Neuronal stem cell (in vitro differentiated cells): ENCODE measurements around the gene TRPM7.

Experiments used
- DNase-seq: peaks from one replicate; pipeline ENCODE4 v3.0.0-alpha.2; 2013; ENCODE audit warnings: low spot score
- H2AFZ ChIP-seq: one replicate; pipeline ENCODE4 v1.6.1; 2013; ENCODE audit warnings: mild to moderate bottlenecking, low read length, inconsistent platforms
- H2AK5ac ChIP-seq: 2 replicates; pipeline ENCODE4 v1.6.1; 2013; ENCODE audit warnings: low read depth, mild to moderate bottlenecking, inconsistent platforms, low read length, moderate library complexity, mixed read lengths
- H2BK120ac ChIP-seq: 2 replicates; pipeline ENCODE4 v1.6.1; 2013; ENCODE audit warnings: low read depth, mild to moderate bottlenecking, inconsistent platforms, low read length, moderate library complexity, mixed read lengths
- H2BK12ac ChIP-seq: one replicate; pipeline ENCODE4 v1.6.1; 2013; ENCODE audit warnings: low read length, inconsistent platforms
- H2BK15ac ChIP-seq: 2 replicates; pipeline ENCODE4 v1.6.1; 2013; ENCODE audit warnings: mild to moderate bottlenecking, low read length, inconsistent platforms, mixed read lengths
- H2BK5ac ChIP-seq: one replicate; pipeline ENCODE4 v1.6.1; 2013; ENCODE audit warnings: inconsistent platforms, mild to moderate bottlenecking, low read length, moderate library complexity
- H3K14ac ChIP-seq: one replicate; pipeline ENCODE4 v1.6.1; 2013; ENCODE audit warnings: low read length, inconsistent platforms
- H3K18ac ChIP-seq: 2 replicates; pipeline ENCODE4 v1.6.1; 2013; ENCODE audit warnings: low read length, inconsistent platforms
- H3K23ac ChIP-seq: 2 replicates; pipeline ENCODE4 v1.6.1; 2013; ENCODE audit warnings: low read depth, mild to moderate bottlenecking, mixed read lengths, low read length, inconsistent platforms; ENCODE audit not compliant: poor library complexity
- H3K27ac ChIP-seq: replicated peaks from 3 replicates; pipeline ENCODE4 v1.5.1; 2013; ENCODE audit warnings: low read length, inconsistent platforms
- H3K27me3 ChIP-seq, 3 experiments: 2 replicates each; pipeline ENCODE4 v1.6.1; 2013; ENCODE audit warnings: low read length in 3 of 3, mild to moderate bottlenecking in 2 of 3, inconsistent platforms in 1 of 3, low read depth in 1 of 3, mixed read lengths in 1 of 3, moderate library complexity in 1 of 3; ENCODE audit not compliant: control insufficient read depth in 3 of 3, insufficient read depth in 3 of 3
- H3K36me3 ChIP-seq, 2 donors: replicated peaks in 1 of 2; 2 replicates each; pipeline ENCODE4 v1.6.1; 2013; ENCODE audit warnings: low read length in 2 of 2; ENCODE audit not compliant: control insufficient read depth in 2 of 2, insufficient read depth in 2 of 2
- H3K4ac ChIP-seq: 2 replicates; pipeline ENCODE4 v1.6.1; 2013; ENCODE audit warnings: inconsistent platforms, mild to moderate bottlenecking, low read length, moderate library complexity
- H3K4me1 ChIP-seq, 2 donors: 1 replicate in 1 of 2; 2 replicates in 1 of 2; pipeline ENCODE4 v1.6.1; 2013; ENCODE audit warnings: low read length in 2 of 2, low read depth in 1 of 2; ENCODE audit not compliant: control insufficient read depth in 2 of 2, insufficient read depth in 1 of 2
- H3K4me2 ChIP-seq: one replicate; pipeline ENCODE4 v1.6.1; 2013; ENCODE audit warnings: mild to moderate bottlenecking, low read length, inconsistent platforms; ENCODE audit not compliant: insufficient read depth, poor library complexity, severe bottlenecking
- H3K4me3 ChIP-seq, 2 donors: 2 replicates each; pipeline ENCODE4 v1.5.1; 2013; ENCODE audit warnings: low read length in 2 of 2, mild to moderate bottlenecking in 2 of 2, inconsistent platforms in 1 of 2, moderate library complexity in 1 of 2
- H3K79me1 ChIP-seq: one replicate; pipeline ENCODE4 v1.6.1; 2013; ENCODE audit warnings: low read depth, mild to moderate bottlenecking, inconsistent platforms, low read length, moderate library complexity
- H3K9ac ChIP-seq: one replicate; pipeline ENCODE4 v1.6.1; 2013; ENCODE audit warnings: mild to moderate bottlenecking, low read depth, low read length, inconsistent platforms; ENCODE audit not compliant: poor library complexity
- H3K9me3 ChIP-seq, 2 donors: replicated peaks in 1 of 2; 2 replicates each; pipeline versions ENCODE3 to v1.6.1; 2013; ENCODE audit warnings: low read length in 2 of 2, mild to moderate bottlenecking in 2 of 2, inconsistent platforms in 1 of 2, low read depth in 1 of 2, mixed read lengths in 1 of 2, moderate library complexity in 1 of 2; ENCODE audit not compliant: control insufficient read depth in 2 of 2, insufficient read depth in 1 of 2
- H4K8ac ChIP-seq: one replicate; pipeline ENCODE4 v1.6.1; 2013; ENCODE audit warnings: low read depth, mild to moderate bottlenecking, inconsistent platforms, low read length, moderate library complexity
- H4K91ac ChIP-seq: one replicate; pipeline ENCODE4 v1.6.1; 2013; ENCODE audit warnings: low read length, low read depth, mild to moderate bottlenecking, inconsistent platforms; ENCODE audit not compliant: poor library complexity
- WGBS, 2 donors: extraction: QIAGEN DNeasy Blood & Tissue Kit; methylation state at CpG; one replicate each; pipeline ENCODE4 v1.1.7; 2013; ENCODE audit warnings: missing lambda C conversion rate in 2 of 2, mixed read lengths in 1 of 2; ENCODE audit not compliant: insufficient read length in 2 of 2, insufficient replicate concordance in 1 of 2; ENCODE audit errors: extremely low coverage in 2 of 2; 5-methylcytosine and 5-hydroxymethylcytosine counted together

TRPM7 gene

GRCh38 chr15:50687302-50687902, 805 bp upstream of the TRPM7 start:
- Histone ChIP-seq H3K27ac (no peak overlapping the region), H2BK5ac (no peak overlapping the region), H2AFZ (peak overlapping the region; percentile 100), H4K8ac (no peak overlapping the region), H3K36me3 (peaks cover 0 to 27% of the 10 kb centered on the region in 2 donors), H2BK120ac (no peak overlapping the region), H3K4me3 (peak overlapping the region; percentile 78 to 88), H3K14ac (no peak overlapping the region), H3K4me1 (peaks cover 2 to 6% of the 10 kb centered on the region in 2 donors), H3K18ac (no peak overlapping the region), H3K23ac (no peak overlapping the region), H3K4ac (no peak overlapping the region), H3K4me2 (peak overlapping the region; percentile 63), H3K9me3 (no peaks in the 10 kb centered on the region), H3K9ac (no peak overlapping the region), H3K79me1 (peaks cover 8% of the 10 kb centered on the region), H3K27me3 (no peaks in the 10 kb centered on the region), H4K91ac (no peak overlapping the region), H2BK15ac (no peak overlapping the region), H2AK5ac (no peak overlapping the region), H2BK12ac (no peak overlapping the region)
- WGBS, 2 donors, result 98 to 100% methylated on average over 2 to 3 of the region's 10 CpGs
- no peak for DNase-seq

- Histone ChIP-seq H3K27me3 (no peaks in the 10 kb centered on the region), H2BK12ac (no peak overlapping the region), H3K18ac (peak overlapping the region; percentile 94), H3K36me3 (peaks cover 0 to 38% of the 10 kb centered on the region in 2 donors), H3K9ac (peak overlapping the region; percentile 92), H2AFZ (peak overlapping the region; percentile 100), H3K4me2 (peak overlapping the region; percentile 71), H3K4ac (no peak overlapping the region), H4K91ac (no peak overlapping the region), H3K79me1 (peaks cover 8% of the 10 kb centered on the region), H3K4me1 (peaks cover 2 to 6% of the 10 kb centered on the region in 2 donors), H4K8ac (no peak overlapping the region), H2BK5ac (peak overlapping the region; percentile 44), H3K23ac (peak overlapping the region; percentile 90), H3K4me3 (peak overlapping the region; percentile 88 to 94), H2BK15ac (no peak overlapping the region), H3K9me3 (no peaks in the 10 kb centered on the region), H3K14ac (no peak overlapping the region), H2BK120ac (no peak overlapping the region), H2AK5ac (no peak overlapping the region), H3K27ac (peak overlapping the region; percentile 94)
- WGBS, 2 donors, result no CpG with 5 or more reads among the region's 30 CpGs
- DNase-seq, result no peak
Observed at GRCh38 chr15:50685976-50686468, 575 bp downstream of the TRPM7 start.

GRCh38 chr15:50685191-50685975, 1.2 kb downstream of the TRPM7 start:
- H3K4me2 ChIP-seq, result peak overlapping the region; percentile 71
- peak overlapping the region; percentile 94 for H3K27ac ChIP-seq
- no peak overlapping the region for H2BK120ac ChIP-seq
- H2AFZ ChIP-seq, result peak overlapping the region; percentile 100
- H3K36me3 ChIP-seq, result peaks cover 0 to 41% of the 10 kb centered on the region in 2 donors
- H2AK5ac ChIP-seq, result no peak overlapping the region
- no peak overlapping the region for H3K4ac ChIP-seq
- H4K91ac ChIP-seq, result no peak overlapping the region
- H3K23ac ChIP-seq, result no peak overlapping the region
- H3K79me1 ChIP-seq, result peaks cover 8% of the 10 kb centered on the region
- H3K18ac ChIP-seq, result no peak overlapping the region
- no CpG with 5 or more reads among the region's 22 CpGs for WGBS, 2 donors
- no peak overlapping the region for H3K14ac ChIP-seq
- peak overlapping the region; percentile 88 to 94 for H3K4me3 ChIP-seq
- peaks cover 2 to 6% of the 10 kb centered on the region in 2 donors for H3K4me1 ChIP-seq
- H3K27me3 ChIP-seq, result no peaks in the 10 kb centered on the region
- H3K9me3 ChIP-seq, result no peaks in the 10 kb centered on the region
- DNase-seq, result no peak
- H2BK12ac ChIP-seq, result no peak overlapping the region
- H2BK15ac ChIP-seq, result no peak overlapping the region
- peak overlapping the region; percentile 16 for H3K9ac ChIP-seq
- H2BK5ac ChIP-seq, result no peak overlapping the region
- H4K8ac ChIP-seq, result no peak overlapping the region

- Histone ChIP-seq H3K23ac (no peak overlapping the region), H2BK15ac (no peak overlapping the region), H2AFZ (no peak overlapping the region), H3K79me1 (peaks cover 10% of the 10 kb centered on the region), H3K36me3 (peaks cover 0 to 48% of the 10 kb centered on the region in 2 donors), H2AK5ac (no peak overlapping the region), H3K27me3 (no peaks in the 10 kb centered on the region), H4K8ac (no peak overlapping the region), H2BK120ac (no peak overlapping the region), H3K9me3 (no peaks in the 10 kb centered on the region), H3K14ac (no peak overlapping the region), H4K91ac (no peak overlapping the region), H2BK5ac (no peak overlapping the region), H3K4ac (no peak overlapping the region), H3K4me3 (no peak overlapping the region), H3K4me2 (no peak overlapping the region), H3K4me1 (peaks cover 0 to 4% of the 10 kb centered on the region in 2 donors), H3K18ac (no peak overlapping the region), H3K27ac (no peak overlapping the region), H2BK12ac (no peak overlapping the region), H3K9ac (no peak overlapping the region)
- no peak for DNase-seq
Observed at GRCh38 chr15:50681467-50681866, 5.1 kb downstream of the TRPM7 start.
